ENCODE measurements around the gene KDF1. TPM values are rescaled to one million over a fixed set of nuclear protein-coding genes. Genes with fewer than 3 reads are reported as not detected.

Gene KDF1
- total and polyA plus RNA-seq, 2 of the 13 experiments (the other 11 are each of a cell fraction or from before 2014, with no cell fraction given): 1.9 to 4.9 TPM

DNA sequence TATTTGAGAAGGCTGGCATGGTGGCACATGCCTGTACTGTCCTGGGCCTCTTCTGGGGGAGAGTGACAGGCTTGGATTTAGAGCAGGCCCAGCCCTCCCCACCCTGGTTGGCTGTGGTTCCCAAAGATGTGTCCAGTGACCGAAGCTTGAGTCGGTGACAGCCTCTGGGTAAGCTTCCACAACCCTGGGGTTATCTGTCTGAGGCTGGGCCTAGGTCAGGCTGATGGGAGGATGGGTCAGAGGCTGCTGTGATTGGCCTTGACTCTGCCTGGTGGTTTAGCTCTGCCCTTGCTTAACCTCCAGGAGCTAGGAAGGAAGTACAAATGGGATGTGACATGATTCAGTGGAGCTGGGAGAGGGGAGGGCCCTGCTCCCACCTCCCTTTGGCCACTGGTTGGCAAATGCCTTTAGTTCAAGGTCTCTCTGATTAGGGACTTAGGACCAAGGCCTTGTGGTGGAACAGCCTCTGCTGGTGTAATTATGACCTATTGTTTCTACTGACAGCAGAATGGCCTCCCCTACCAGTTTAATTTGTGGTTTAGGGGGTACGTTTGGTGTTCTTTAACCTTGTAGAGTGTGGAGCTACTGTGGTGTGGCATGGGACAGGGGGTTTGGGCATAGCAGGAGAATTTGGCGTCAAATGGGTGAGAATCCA is 22.1 kb downstream of the KDF1 start (continued):
- TF ChIP-seq KMT2A (CRISPR knock-in tag; IDR thresholded peaks at IDR 0.05) (peak; percentile 53; the same call in 1 of the 2 replicates), ZBTB21 (CRISPR knock-in tag; IDR thresholded peaks at IDR 0.05) (no peak), ZNF776 (CRISPR knock-in tag; IDR thresholded peaks at IDR 0.05) (no peak), DNMT3B (CRISPR knock-in tag; conservative IDR thresholded peaks at IDR 0.05) (no peak), ZNF570 (CRISPR knock-in tag; IDR thresholded peaks at IDR 0.05; ENCODE audit: borderline replicate concordance) (no peak), ZNF777 (CRISPR knock-in tag; IDR thresholded peaks at IDR 0.05) (no peak), TSC22D2 (CRISPR knock-in tag; IDR thresholded peaks at IDR 0.05; ENCODE audit: borderline replicate concordance) (no peak), AGO1 (IDR thresholded peaks at IDR 0.05; ENCODE audit: low read depth, low read length, poor library complexity, severe bottlenecking) (no peak), ZNF703 (CRISPR knock-in tag; IDR thresholded peaks at IDR 0.05; ENCODE audit: borderline replicate concordance) (no peak), SIX1 (CRISPR knock-in tag; IDR thresholded peaks at IDR 0.05; ENCODE audit: borderline replicate concordance) (no peak; the same call in 1 of the 2 replicates), ZNF430 (CRISPR knock-in tag; IDR thresholded peaks at IDR 0.05) (peak; percentile 77), HNRNPL (IDR thresholded peaks at IDR 0.05; ENCODE audit: low read depth, low read length) (no peak), MAFK (conservative IDR thresholded peaks at IDR 0.05 in 1 of 2, IDR thresholded peaks at IDR 0.05 in 1 of 2; ENCODE audit: low read length in 2 of 2) (peak in 1 of 2 experiments; percentile 37; a peak in 1 of 4 replicates), HNRNPK (IDR thresholded peaks at IDR 0.05; ENCODE audit: low read depth, low read length, poor library complexity, severe bottlenecking) (no peak), ZFP36L2 (CRISPR knock-in tag; IDR thresholded peaks at IDR 0.05) (no peak), ZNF724P (CRISPR knock-in tag; IDR thresholded peaks at IDR 0.05; ENCODE audit: borderline replicate concordance) (0 out of 2 replicates have a peak, but pooled peaks have one; percentile 40)
- TF ChIP-seq, protein P1, sequence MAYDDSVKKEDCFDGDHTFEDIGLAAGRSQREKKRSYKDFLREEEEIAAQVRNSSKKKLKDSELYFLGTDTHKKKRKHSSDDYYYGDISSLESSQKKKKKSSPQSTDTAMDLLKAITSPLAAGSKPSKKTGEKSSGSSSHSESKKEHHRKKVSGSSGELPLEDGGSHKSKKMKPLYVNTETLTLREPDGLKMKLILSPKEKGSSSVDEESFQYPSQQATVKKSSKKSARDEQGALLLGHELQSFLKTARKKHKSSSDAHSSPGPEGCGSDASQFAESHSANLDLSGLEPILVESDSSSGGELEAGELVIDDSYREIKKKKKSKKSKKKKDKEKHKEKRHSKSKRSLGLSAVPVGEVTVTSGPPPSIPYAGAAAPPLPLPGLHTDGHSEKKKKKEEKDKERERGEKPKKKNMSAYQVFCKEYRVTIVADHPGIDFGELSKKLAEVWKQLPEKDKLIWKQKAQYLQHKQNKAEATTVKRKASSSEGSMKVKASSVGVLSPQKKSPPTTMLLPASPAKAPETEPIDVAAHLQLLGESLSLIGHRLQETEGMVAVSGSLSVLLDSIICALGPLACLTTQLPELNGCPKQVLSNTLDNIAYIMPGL (CRISPR knock-in tag; IDR thresholded peaks at IDR 0.05; ENCODE audit: borderline replicate concordance in 1 of 2, low read depth in 1 of 2): peak; percentile 42 to 53; a peak in 1 of 4 replicates
- TF ChIP-seq, protein P2, sequence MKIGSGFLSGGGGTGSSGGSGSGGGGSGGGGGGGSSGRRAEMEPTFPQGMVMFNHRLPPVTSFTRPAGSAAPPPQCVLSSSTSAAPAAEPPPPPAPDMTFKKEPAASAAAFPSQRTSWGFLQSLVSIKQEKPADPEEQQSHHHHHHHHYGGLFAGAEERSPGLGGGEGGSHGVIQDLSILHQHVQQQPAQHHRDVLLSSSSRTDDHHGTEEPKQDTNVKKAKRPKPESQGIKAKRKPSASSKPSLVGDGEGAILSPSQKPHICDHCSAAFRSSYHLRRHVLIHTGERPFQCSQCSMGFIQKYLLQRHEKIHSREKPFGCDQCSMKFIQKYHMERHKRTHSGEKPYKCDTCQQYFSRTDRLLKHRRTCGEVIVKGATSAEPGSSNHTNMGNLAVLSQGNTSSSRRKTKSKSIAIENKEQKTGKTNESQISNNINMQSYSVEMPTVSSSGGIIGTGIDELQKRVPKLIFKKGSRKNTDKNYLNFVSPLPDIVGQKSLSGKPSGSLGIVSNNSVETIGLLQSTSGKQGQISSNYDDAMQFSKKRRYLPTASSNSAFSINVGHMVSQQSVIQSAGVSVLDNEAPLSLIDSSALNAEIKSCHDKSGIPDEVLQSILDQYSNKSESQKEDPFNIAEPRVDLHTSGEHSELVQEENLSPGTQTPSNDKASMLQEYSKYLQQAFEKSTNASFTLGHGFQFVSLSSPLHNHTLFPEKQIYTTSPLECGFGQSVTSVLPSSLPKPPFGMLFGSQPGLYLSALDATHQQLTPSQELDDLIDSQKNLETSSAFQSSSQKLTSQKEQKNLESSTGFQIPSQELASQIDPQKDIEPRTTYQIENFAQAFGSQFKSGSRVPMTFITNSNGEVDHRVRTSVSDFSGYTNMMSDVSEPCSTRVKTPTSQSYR (CRISPR knock-in tag; IDR thresholded peaks at IDR 0.05; ENCODE audit: borderline replicate concordance): peak; percentile 78
- TF ChIP-seq, protein P3, sequence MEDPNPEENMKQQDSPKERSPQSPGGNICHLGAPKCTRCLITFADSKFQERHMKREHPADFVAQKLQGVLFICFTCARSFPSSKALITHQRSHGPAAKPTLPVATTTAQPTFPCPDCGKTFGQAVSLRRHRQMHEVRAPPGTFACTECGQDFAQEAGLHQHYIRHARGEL (CRISPR knock-in tag; IDR thresholded peaks at IDR 0.05): no peak
- TF ChIP-seq, protein P4, sequence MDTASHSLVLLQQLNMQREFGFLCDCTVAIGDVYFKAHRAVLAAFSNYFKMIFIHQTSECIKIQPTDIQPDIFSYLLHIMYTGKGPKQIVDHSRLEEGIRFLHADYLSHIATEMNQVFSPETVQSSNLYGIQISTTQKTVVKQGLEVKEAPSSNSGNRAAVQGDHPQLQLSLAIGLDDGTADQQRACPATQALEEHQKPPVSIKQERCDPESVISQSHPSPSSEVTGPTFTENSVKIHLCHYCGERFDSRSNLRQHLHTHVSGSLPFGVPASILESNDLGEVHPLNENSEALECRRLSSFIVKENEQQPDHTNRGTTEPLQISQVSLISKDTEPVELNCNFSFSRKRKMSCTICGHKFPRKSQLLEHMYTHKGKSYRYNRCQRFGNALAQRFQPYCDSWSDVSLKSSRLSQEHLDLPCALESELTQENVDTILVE (CRISPR knock-in tag; IDR thresholded peaks at IDR 0.05): peak; percentile 45; the same call in 1 of the 2 replicates
- TF ChIP-seq, protein P5, sequence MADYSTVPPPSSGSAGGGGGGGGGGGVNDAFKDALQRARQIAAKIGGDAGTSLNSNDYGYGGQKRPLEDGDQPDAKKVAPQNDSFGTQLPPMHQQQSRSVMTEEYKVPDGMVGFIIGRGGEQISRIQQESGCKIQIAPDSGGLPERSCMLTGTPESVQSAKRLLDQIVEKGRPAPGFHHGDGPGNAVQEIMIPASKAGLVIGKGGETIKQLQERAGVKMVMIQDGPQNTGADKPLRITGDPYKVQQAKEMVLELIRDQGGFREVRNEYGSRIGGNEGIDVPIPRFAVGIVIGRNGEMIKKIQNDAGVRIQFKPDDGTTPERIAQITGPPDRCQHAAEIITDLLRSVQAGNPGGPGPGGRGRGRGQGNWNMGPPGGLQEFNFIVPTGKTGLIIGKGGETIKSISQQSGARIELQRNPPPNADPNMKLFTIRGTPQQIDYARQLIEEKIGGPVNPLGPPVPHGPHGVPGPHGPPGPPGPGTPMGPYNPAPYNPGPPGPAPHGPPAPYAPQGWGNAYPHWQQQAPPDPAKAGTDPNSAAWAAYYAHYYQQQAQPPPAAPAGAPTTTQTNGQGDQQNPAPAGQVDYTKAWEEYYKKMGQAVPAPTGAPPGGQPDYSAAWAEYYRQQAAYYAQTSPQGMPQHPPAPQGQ (CRISPR knock-in tag; IDR thresholded peaks at IDR 0.05; ENCODE audit: borderline replicate concordance): no peak
